ENCODE measurements around the gene CENPM.

The CENPM gene

GRCh38 chr22:41911001-41911611, 35.8 kb downstream of the CENPM start:
- Histone ChIP-seq H3K36me3 (ENCODE audit: control insufficient read depth in 1 of 2, insufficient read depth in 2 of 2, low read depth in 1 of 2, low read length in 2 of 2) (peaks cover 14 to 20% of the 10 kb centered on the region in 2 experiments), H3K23ac (ENCODE audit: low read length in 2 of 2) (peak overlapping the region in 1 of 2 experiments; percentile 36), H3K79me1 (replicated peaks; ENCODE audit: low read length, poor library complexity, severe bottlenecking) (no peaks in the 10 kb centered on the region), H2AFZ (ENCODE audit: low read depth, low read length) (no peak overlapping the region), H3K9ac (ENCODE audit: low read length) (peak overlapping the region; percentile 29), H2BK15ac (ENCODE audit: low read depth, poor library complexity, severe bottlenecking) (peak overlapping the region; percentile 36), H3K9me3 (ENCODE audit: control insufficient read depth, low read length) (no peaks in the 10 kb centered on the region), H3K4me3 (ENCODE audit: insufficient read depth in 1 of 2, low read depth in 1 of 2, low read length in 2 of 2) (peak overlapping the region in 1 of 2 experiments; percentile 39), H2BK12ac (ENCODE audit: low read length in 2 of 2) (no peak overlapping the region), H3K4me1 (ENCODE audit: control insufficient read depth, insufficient read depth, low read depth, low read length) (peaks cover 49% of the 10 kb centered on the region), H3K4ac (ENCODE audit: low read depth in 1 of 2, low read length in 2 of 2) (no peak overlapping the region), H3K27me3 (ENCODE audit: control insufficient read depth in 1 of 2, insufficient read depth in 1 of 2, low read length in 2 of 2) (peaks cover 44 to 55% of the 10 kb centered on the region in 2 experiments), H2AK5ac (ENCODE audit: low read length, severe bottlenecking) (no peak overlapping the region), H2BK5ac (ENCODE audit: low read depth, low read length, poor library complexity, severe bottlenecking) (no peak overlapping the region), H3K27ac (ENCODE audit: low read length, poor library complexity, severe bottlenecking) (no peak overlapping the region), H4K91ac (ENCODE audit: low read length) (no peak overlapping the region), H3K4me2 (ENCODE audit: low read length, poor library complexity, severe bottlenecking) (peak overlapping the region; percentile 76), H2BK120ac (ENCODE audit: low read depth, low read length) (no peak overlapping the region), H3K14ac (ENCODE audit: low read length in 2 of 2) (no peak overlapping the region), H3K18ac (ENCODE audit: low read depth in 1 of 2, low read length in 2 of 2) (no peak overlapping the region), H4K8ac (ENCODE audit: low read length) (no peak overlapping the region)
- no peak for DNase-seq
- WGBS, result 20% methylated on average over 33 of the region's 37 CpGs

GRCh38 chr22:41910050-41911000, 36.6 kb downstream of the CENPM start:
- H3K14ac ChIP-seq (ENCODE audit: low read length in 2 of 2), result no peak overlapping the region

GRCh38 chr22:41909310-41910049, 37.5 kb downstream of the CENPM start:
- no peak overlapping the region for H3K27ac ChIP-seq (ENCODE audit: low read length, poor library complexity, severe bottlenecking)
- H2BK12ac ChIP-seq (ENCODE audit: low read length in 2 of 2), result no peak overlapping the region
- DNase-seq, result no peak
- no peak overlapping the region for H3K9ac ChIP-seq (ENCODE audit: low read length)
- no peak overlapping the region for H2BK15ac ChIP-seq (ENCODE audit: low read depth, poor library complexity, severe bottlenecking)
- H3K23ac ChIP-seq (ENCODE audit: low read length in 2 of 2), result no peak overlapping the region
- H3K4me3 ChIP-seq (ENCODE audit: insufficient read depth in 1 of 2, low read depth in 1 of 2, low read length in 2 of 2), result no peak overlapping the region
- peaks cover under 1% of the 10 kb centered on the region for H3K79me1 ChIP-seq (replicated peaks; ENCODE audit: low read length, poor library complexity, severe bottlenecking)
- H2BK120ac ChIP-seq (ENCODE audit: low read depth, low read length), result no peak overlapping the region
- no peak overlapping the region for H3K14ac ChIP-seq (ENCODE audit: low read length in 2 of 2)
- H3K9me3 ChIP-seq (ENCODE audit: control insufficient read depth, low read length), result no peaks in the 10 kb centered on the region
- no peak overlapping the region for H4K8ac ChIP-seq (ENCODE audit: low read length)
- peaks cover 33 to 41% of the 10 kb centered on the region in 2 experiments for H3K27me3 ChIP-seq (ENCODE audit: control insufficient read depth in 1 of 2, insufficient read depth in 1 of 2, low read length in 2 of 2)
- WGBS, result 38% methylated on average over 53 of the region's 55 CpGs
- no peak overlapping the region for H4K91ac ChIP-seq (ENCODE audit: low read length)
- peak overlapping the region; percentile 76 for H3K4me2 ChIP-seq (ENCODE audit: low read length, poor library complexity, severe bottlenecking)
- H3K18ac ChIP-seq (ENCODE audit: low read depth in 1 of 2, low read length in 2 of 2), result no peak overlapping the region
- no peak overlapping the region for H2BK5ac ChIP-seq (ENCODE audit: low read depth, low read length, poor library complexity, severe bottlenecking)
- H3K4ac ChIP-seq (ENCODE audit: low read depth in 1 of 2, low read length in 2 of 2), result no peak overlapping the region
- H3K4me1 ChIP-seq (ENCODE audit: control insufficient read depth, insufficient read depth, low read depth, low read length), result peaks cover 39% of the 10 kb centered on the region
- H3K36me3 ChIP-seq (ENCODE audit: control insufficient read depth in 1 of 2, insufficient read depth in 2 of 2, low read depth in 1 of 2, low read length in 2 of 2), result peaks cover 29 to 37% of the 10 kb centered on the region in 2 experiments
- H2AK5ac ChIP-seq (ENCODE audit: low read length, severe bottlenecking), result no peak overlapping the region
- no peak overlapping the region for H2AFZ ChIP-seq (ENCODE audit: low read depth, low read length)

More at GRCh38 chr22:41910050-41911000, 36.6 kb downstream of the CENPM start:
- no peak overlapping the region for H3K18ac ChIP-seq (ENCODE audit: low read depth in 1 of 2, low read length in 2 of 2)
- H2BK15ac ChIP-seq (ENCODE audit: low read depth, poor library complexity, severe bottlenecking), result no peak overlapping the region
- H4K91ac ChIP-seq (ENCODE audit: low read length), result no peak overlapping the region
- H2BK120ac ChIP-seq (ENCODE audit: low read depth, low read length), result no peak overlapping the region
- peaks cover 21 to 28% of the 10 kb centered on the region in 2 experiments for H3K36me3 ChIP-seq (ENCODE audit: control insufficient read depth in 1 of 2, insufficient read depth in 2 of 2, low read depth in 1 of 2, low read length in 2 of 2)
- no peak overlapping the region for H2BK5ac ChIP-seq (ENCODE audit: low read depth, low read length, poor library complexity, severe bottlenecking)
- peaks cover 36 to 47% of the 10 kb centered on the region in 2 experiments for H3K27me3 ChIP-seq (ENCODE audit: control insufficient read depth in 1 of 2, insufficient read depth in 1 of 2, low read length in 2 of 2)
- 4% methylated on average over 109 of the region's 112 CpGs for WGBS
- H3K23ac ChIP-seq (ENCODE audit: low read length in 2 of 2), result peak overlapping the region in 1 of 2 experiments; percentile 23
- H3K4me1 ChIP-seq (ENCODE audit: control insufficient read depth, insufficient read depth, low read depth, low read length), result peaks cover 46% of the 10 kb centered on the region
- H3K27ac ChIP-seq (ENCODE audit: low read length, poor library complexity, severe bottlenecking), result no peak overlapping the region
- no peak overlapping the region for H3K4ac ChIP-seq (ENCODE audit: low read depth in 1 of 2, low read length in 2 of 2)
- H3K79me1 ChIP-seq (replicated peaks; ENCODE audit: low read length, poor library complexity, severe bottlenecking), result no peaks in the 10 kb centered on the region
- no peak for DNase-seq
- H2BK12ac ChIP-seq (ENCODE audit: low read length in 2 of 2), result no peak overlapping the region
- H2AFZ ChIP-seq (ENCODE audit: low read depth, low read length), result no peak overlapping the region
- peak overlapping the region; percentile 76 for H3K4me2 ChIP-seq (ENCODE audit: low read length, poor library complexity, severe bottlenecking)
- no peak overlapping the region for H2AK5ac ChIP-seq (ENCODE audit: low read length, severe bottlenecking)
- H3K9me3 ChIP-seq (ENCODE audit: control insufficient read depth, low read length), result no peaks in the 10 kb centered on the region
- H3K9ac ChIP-seq (ENCODE audit: low read length), result peak overlapping the region; percentile 29
- H3K4me3 ChIP-seq (ENCODE audit: insufficient read depth in 1 of 2, low read depth in 1 of 2, low read length in 2 of 2), result peak overlapping the region; percentile 27 to 39
- H4K8ac ChIP-seq (ENCODE audit: low read length), result no peak overlapping the region

Measured in mesenchymal stem cell (in vitro differentiated cells and primary cell).